Measurements from ENCODE around the gene GALM.
"Not testable (repeated sequence)": the region's sequence is repeated elsewhere in the genome, so short reads cannot be mapped to it uniquely, and the experiment has no call there.

GALM gene

GRCh38 chr2:38671946-38672345 is 6.0 kb downstream of the GALM start:
- H4K20me1 ChIP-seq (ENCODE audit: insufficient read depth, low read length): no peaks in the 10 kb centered on the region
- H3K4me2 ChIP-seq (ENCODE audit: low read length): no peak overlapping the region
- no peaks in the 10 kb centered on the region for H3K9me3 ChIP-seq (ENCODE audit: low read length)
- H3K4me3 ChIP-seq (ENCODE audit: low read depth, low read length, poor library complexity, severe bottlenecking): no peak overlapping the region
- H3F3A ChIP-seq (ENCODE audit: insufficient read depth, low read length): no peaks in the 10 kb centered on the region
- no peaks in the 10 kb centered on the region for H3K79me2 ChIP-seq (ENCODE audit: insufficient read depth, low read length)
- no peak overlapping the region for H2AFZ ChIP-seq (ENCODE audit: low read length)
- no peak for TF ChIP-seq CTCF (IDR thresholded peaks at IDR 0.05; ENCODE audit: low read length)
- TF ChIP-seq EZH2 (IDR thresholded peaks at IDR 0.05; ENCODE audit: borderline replicate concordance, low read length): no peak
- H3K27ac ChIP-seq (ENCODE audit: low read depth, low read length, poor library complexity, severe bottlenecking): no peak overlapping the region
- no peaks in the 10 kb centered on the region for H3K9me2 ChIP-seq (ENCODE audit: low read depth, low read length)
- peaks cover 4% of the 10 kb centered on the region for H3K4me1 ChIP-seq (ENCODE audit: insufficient read depth, low read length, severe bottlenecking)
- H3K27me3 ChIP-seq (ENCODE audit: insufficient read depth, low read length): no peaks in the 10 kb centered on the region
- no peaks in the 10 kb centered on the region for H3K36me3 ChIP-seq (ENCODE audit: insufficient read depth, low read length)
- no peak overlapping the region for H3K9ac ChIP-seq (ENCODE audit: low read length)

GRCh38 chr2:38672445-38673391 is 6.8 kb downstream of the GALM start:
- no peaks in the 10 kb centered on the region for H3K36me3 ChIP-seq (ENCODE audit: insufficient read depth, low read length)
- no peak overlapping the region for H3K4me2 ChIP-seq (ENCODE audit: low read length)
- H3K27ac ChIP-seq (ENCODE audit: low read depth, low read length, poor library complexity, severe bottlenecking): no peak overlapping the region
- H3K9me2 ChIP-seq (ENCODE audit: low read depth, low read length): no peaks in the 10 kb centered on the region
- H4K20me1 ChIP-seq (ENCODE audit: insufficient read depth, low read length): no peaks in the 10 kb centered on the region
- H3K27me3 ChIP-seq (ENCODE audit: insufficient read depth, low read length): no peaks in the 10 kb centered on the region
- no peak overlapping the region for H3K9ac ChIP-seq (ENCODE audit: low read length)
- TF ChIP-seq EZH2 (IDR thresholded peaks at IDR 0.05; ENCODE audit: borderline replicate concordance, low read length) (no peak), CTCF (IDR thresholded peaks at IDR 0.05; ENCODE audit: low read length) (no peak)
- H3K4me3 ChIP-seq (ENCODE audit: low read depth, low read length, poor library complexity, severe bottlenecking): no peak overlapping the region
- no peaks in the 10 kb centered on the region for H3F3A ChIP-seq (ENCODE audit: insufficient read depth, low read length)
- H2AFZ ChIP-seq (ENCODE audit: low read length): no peak overlapping the region
- no peaks in the 10 kb centered on the region for H3K4me1 ChIP-seq (ENCODE audit: insufficient read depth, low read length, severe bottlenecking)
- H3K9me3 ChIP-seq (ENCODE audit: low read length): no peaks in the 10 kb centered on the region
- no peaks in the 10 kb centered on the region for H3K79me2 ChIP-seq (ENCODE audit: insufficient read depth, low read length)

GRCh38 chr2:38676681-38677080 is 10.8 kb downstream of the GALM start:
- no peak overlapping the region for H3K9ac ChIP-seq (ENCODE audit: low read length)
- H3K27ac ChIP-seq (ENCODE audit: low read depth, low read length, poor library complexity, severe bottlenecking): no peak overlapping the region
- H3F3A ChIP-seq (ENCODE audit: insufficient read depth, low read length): no peaks in the 10 kb centered on the region
- no peaks in the 10 kb centered on the region for H4K20me1 ChIP-seq (ENCODE audit: insufficient read depth, low read length)
- no peaks in the 10 kb centered on the region for H3K9me3 ChIP-seq (ENCODE audit: low read length)
- no peaks in the 10 kb centered on the region for H3K27me3 ChIP-seq (ENCODE audit: insufficient read depth, low read length)
- no peaks in the 10 kb centered on the region for H3K9me2 ChIP-seq (ENCODE audit: low read depth, low read length)
- no peak overlapping the region for H2AFZ ChIP-seq (ENCODE audit: low read length)
- H3K4me3 ChIP-seq (ENCODE audit: low read depth, low read length, poor library complexity, severe bottlenecking): no peak overlapping the region
- H3K36me3 ChIP-seq (ENCODE audit: insufficient read depth, low read length): no peaks in the 10 kb centered on the region
- no peaks in the 10 kb centered on the region for H3K79me2 ChIP-seq (ENCODE audit: insufficient read depth, low read length)
- no peak overlapping the region for H3K4me2 ChIP-seq (ENCODE audit: low read length)
- no peak for TF ChIP-seq CTCF (IDR thresholded peaks at IDR 0.05; ENCODE audit: low read length)
- TF ChIP-seq EZH2 (IDR thresholded peaks at IDR 0.05; ENCODE audit: borderline replicate concordance, low read length): no peak
- no peaks in the 10 kb centered on the region for H3K4me1 ChIP-seq (ENCODE audit: insufficient read depth, low read length, severe bottlenecking)

- H3K9me2 ChIP-seq (ENCODE audit: low read depth, low read length); H3K79me2 ChIP-seq (ENCODE audit: insufficient read depth, low read length); H3F3A ChIP-seq (ENCODE audit: insufficient read depth, low read length); H3K4me3 ChIP-seq (ENCODE audit: low read depth, low read length, poor library complexity, severe bottlenecking); H3K9ac ChIP-seq (ENCODE audit: low read length); H3K9me3 ChIP-seq (ENCODE audit: low read length); H3K36me3 ChIP-seq (ENCODE audit: insufficient read depth, low read length); H2AFZ ChIP-seq (ENCODE audit: low read length); H4K20me1 ChIP-seq (ENCODE audit: insufficient read depth, low read length); H3K27ac ChIP-seq (ENCODE audit: low read depth, low read length, poor library complexity, severe bottlenecking); H3K27me3 ChIP-seq (ENCODE audit: insufficient read depth, low read length); H3K4me2 ChIP-seq (ENCODE audit: low read length); H3K4me1 ChIP-seq (ENCODE audit: insufficient read depth, low read length, severe bottlenecking): not testable (repeated sequence)
These were observed 15.0 kb downstream of the GALM start for GRCh38 chr2:38680868-38681267.
